IgD-negative memory B cell (primary cell): ENCODE measurements around the gene OAF. TPM values are rescaled to one million over a fixed set of nuclear protein-coding genes. Genes with fewer than 3 reads are reported as not detected.
"Not testable (repeated sequence)": the region's sequence is repeated elsewhere in the genome, so short reads cannot be mapped to it uniquely, and the experiment has no call there.

Experiments
- H3K27ac Mint-ChIP-seq, 3 donors: one replicate each; pipeline ENCODE4 v1.8.0; 2020 to 2022; ENCODE audit warnings: mild to moderate bottlenecking in 3 of 3, mixed read lengths in 3 of 3, moderate library complexity in 1 of 3
- H3K27me3 Mint-ChIP-seq: one replicate; pipeline ENCODE4 v1.8.0; 2021; ENCODE audit warnings: mixed read lengths
- H3K36me3 Mint-ChIP-seq: one replicate; pipeline ENCODE4 v1.8.0; 2020; ENCODE audit warnings: mild to moderate bottlenecking, mixed read lengths
- H3K4me1 Mint-ChIP-seq, 3 donors: one replicate each; pipeline ENCODE4 v1.8.0; 2020 to 2022; ENCODE audit warnings: mixed read lengths in 3 of 3, mild to moderate bottlenecking in 1 of 3
- H3K4me3 Mint-ChIP-seq, 4 donors: one replicate each; pipeline ENCODE4 v1.8.0; 2020 to 2022; ENCODE audit warnings: mild to moderate bottlenecking in 4 of 4, mixed read lengths in 4 of 4, moderate library complexity in 3 of 4
- H3K9me3 Mint-ChIP-seq, 3 donors: one replicate each; pipeline ENCODE4 v1.8.0; 2020 to 2021; ENCODE audit warnings: mixed read lengths in 3 of 3, mild to moderate bottlenecking in 1 of 3
- polyA plus RNA-seq: library from polyadenylated mRNA; unstranded; fragments of 300-500 nt; fragmentation: Illumina TruSeq; gene quantifications from one replicate; pipeline ENCODE4 v1.2.3, GENCODE V29; 2021

Gene OAF
- polyA plus RNA-seq, 1 donor from 2014 or later: 0.45 TPM

- Mint-ChIP-seq H3K27me3 (peaks cover 35% of the 10 kb centered on the region), H3K4me3 (no peak overlapping the region), H3K36me3 (peaks cover 2% of the 10 kb centered on the region)
Observed at GRCh38 chr11:120270386-120270785, 59.6 kb downstream of the OAF start.

GRCh38 chr11:120271672-120272071 lies 60.8 kb downstream of the OAF start:
- no peak overlapping the region for H3K27ac Mint-ChIP-seq

More at GRCh38 chr11:120270386-120270785, 59.6 kb downstream of the OAF start:
- Mint-ChIP-seq H3K9me3 (peaks cover 0 to 2% (median 0%) of the 10 kb centered on the region in 3 donors), H3K27ac (no peak overlapping the region), H3K4me1 (no peaks in the 10 kb centered on the region)

GRCh38 chr11:120272303-120272702 lies 61.5 kb downstream of the OAF start:
- Mint-ChIP-seq H3K9me3 (no peaks in the 10 kb centered on the region), H3K36me3 (no peaks in the 10 kb centered on the region), H3K27ac (no peak overlapping the region)

More at GRCh38 chr11:120271672-120272071, 60.8 kb downstream of the OAF start:
- Mint-ChIP-seq H3K27me3 (peaks cover 24% of the 10 kb centered on the region), H3K4me3 (no peak overlapping the region), H3K9me3 (peaks cover 0 to under 1% (median 0%) of the 10 kb centered on the region in 3 donors), H3K4me1 (no peaks in the 10 kb centered on the region), H3K36me3 (peaks cover under 1% of the 10 kb centered on the region)

GRCh38 chr11:120273432-120273831 lies 62.6 kb downstream of the OAF start:
- H3K27me3 Mint-ChIP-seq: peaks cover 15% of the 10 kb centered on the region
- H3K4me1 Mint-ChIP-seq: no peaks in the 10 kb centered on the region
- no peaks in the 10 kb centered on the region for H3K36me3 Mint-ChIP-seq
- H3K9me3 Mint-ChIP-seq: no peaks in the 10 kb centered on the region
- no peak overlapping the region for H3K4me3 Mint-ChIP-seq
- no peak overlapping the region for H3K27ac Mint-ChIP-seq

More at GRCh38 chr11:120272303-120272702, 61.5 kb downstream of the OAF start:
- peaks cover 18% of the 10 kb centered on the region for H3K27me3 Mint-ChIP-seq
- H3K4me3 Mint-ChIP-seq: no peak overlapping the region
- H3K4me1 Mint-ChIP-seq: no peaks in the 10 kb centered on the region

DNA sequence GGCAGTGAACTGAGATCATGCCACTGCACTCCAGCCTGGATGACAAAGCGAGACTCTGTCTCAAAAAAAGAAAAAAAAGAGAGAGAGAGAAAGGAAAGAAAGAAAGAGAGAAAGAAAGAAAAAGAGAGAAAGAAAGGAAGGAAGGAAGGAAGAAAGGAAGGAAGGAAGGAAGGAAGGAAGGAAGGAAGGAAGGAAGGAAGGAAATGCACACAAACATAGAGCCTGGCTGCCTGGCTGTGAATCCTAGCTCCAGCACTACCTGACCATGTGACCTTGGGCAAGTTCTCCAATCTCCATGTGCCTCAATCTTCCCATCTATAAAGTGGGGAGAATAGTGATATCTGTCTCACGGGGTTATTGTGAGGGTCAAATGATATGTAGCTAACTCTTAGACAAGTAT lies 63.1 kb downstream of the OAF start:
- not testable (repeated sequence) for H3K4me1 Mint-ChIP-seq, H3K36me3 Mint-ChIP-seq, H3K9me3 Mint-ChIP-seq, H3K27ac Mint-ChIP-seq, H3K4me3 Mint-ChIP-seq
- peaks cover 15% of the 10 kb centered on the region for H3K27me3 Mint-ChIP-seq

DNA sequence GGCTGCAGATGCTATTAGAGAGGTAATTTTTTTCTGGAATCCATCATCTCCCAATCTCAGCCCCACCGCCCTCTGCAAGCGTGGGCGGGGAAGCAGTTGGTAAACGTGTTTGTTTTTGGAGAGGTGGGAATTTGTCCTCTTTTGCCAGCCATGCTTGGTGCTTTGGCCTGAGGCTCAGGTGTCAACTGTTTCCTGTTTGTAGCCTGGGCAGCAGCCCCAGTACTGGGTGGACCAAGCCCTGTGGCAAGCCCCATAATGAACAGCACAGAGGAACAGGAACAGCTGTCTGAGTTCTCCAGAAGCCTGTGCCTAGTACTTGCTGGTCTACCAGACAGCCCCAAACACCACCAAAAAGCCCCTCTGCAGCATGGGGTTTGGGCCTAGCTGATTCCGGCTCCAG lies 68.7 kb downstream of the OAF start:
- H3K4me3 Mint-ChIP-seq: no peak overlapping the region

More for the DNA sequence above, 68.7 kb downstream of the OAF start:
- Mint-ChIP-seq H3K9me3 (no peaks in the 10 kb centered on the region), H3K27ac (no peak overlapping the region), H3K36me3 (no peaks in the 10 kb centered on the region), H3K27me3 (peaks cover 4% of the 10 kb centered on the region), H3K4me1 (no peaks in the 10 kb centered on the region)

Other genes with a start within 250 kb of the OAF start
- not detected for gene TRIM29, start 72.9 kb upstream of the OAF start, polyA plus RNA-seq
- not detected for gene POU2F3, start 29.1 kb downstream of the OAF start, polyA plus RNA-seq
- gene TLCD5, start 114.3 kb downstream of the OAF start, polyA plus RNA-seq: not detected
- gene ARHGEF12, start 125.4 kb downstream of the OAF start, polyA plus RNA-seq: 4.5 TPM